GM21381 (cell line): ENCODE measurements around the gene METTL4.

Source experiments
- ATAC-seq: cut with Tn5 transposase; IDR thresholded peaks from one replicate; pipeline ENCODE4 v1.9.1; 2021; ENCODE audit warnings: mild to moderate bottlenecking, moderate library complexity; ENCODE audit not compliant: unreplicated experiment

METTL4 gene

GRCh38 chr18:2568129-2568528, 3.2 kb downstream of the METTL4 start:
- ATAC-seq = no peak

- no peak for ATAC-seq
Observed at GRCh38 chr18:2564373-2564772, 6.9 kb downstream of the METTL4 start.

- ATAC-seq = no peak
Observed at GRCh38 chr18:2559249-2559648, 12.1 kb downstream of the METTL4 start.

- no peak for ATAC-seq
Observed at GRCh38 chr18:2557536-2557935, 13.8 kb downstream of the METTL4 start.

- no peak for ATAC-seq
Observed at GRCh38 chr18:2555895-2556294, 15.4 kb downstream of the METTL4 start.

GRCh38 chr18:2554696-2555095, 16.6 kb downstream of the METTL4 start:
- ATAC-seq = no peak

GRCh38 chr18:2551425-2551824, 19.9 kb downstream of the METTL4 start:
- no peak for ATAC-seq

GRCh38 chr18:2549462-2549861, 21.8 kb downstream of the METTL4 start:
- ATAC-seq = no peak

- no peak for ATAC-seq
Observed at GRCh38 chr18:2547477-2548087, 23.7 kb downstream of the METTL4 start.

- ATAC-seq = no peak
Observed at GRCh38 chr18:2545155-2545554, 26.1 kb downstream of the METTL4 start.

GRCh38 chr18:2541925-2542563, 29.3 kb downstream of the METTL4 start:
- peak; percentile 72 for ATAC-seq

- ATAC-seq = no peak
Observed at GRCh38 chr18:2540575-2540974, 30.7 kb downstream of the METTL4 start.

GRCh38 chr18:2538844-2539243, 32.5 kb downstream of the METTL4 start:
- ATAC-seq = no peak

GRCh38 chr18:2538236-2538635, 33.1 kb downstream of the METTL4 start:
- no peak for ATAC-seq

GRCh38 chr18:2537296-2537695, 34.0 kb downstream of the METTL4 start:
- no peak for ATAC-seq

GRCh38 chr18:2536493-2536892, 34.8 kb downstream of the METTL4 start:
- ATAC-seq = no peak

GRCh38 chr18:2536063-2536462, 35.2 kb downstream of the METTL4 start:
- no peak for ATAC-seq

- no peak for ATAC-seq
Observed at GRCh38 chr18:2535419-2535910, 35.8 kb downstream of the METTL4 start.

GRCh38 chr18:2534906-2535305, 36.4 kb downstream of the METTL4 start:
- ATAC-seq = no peak

- ATAC-seq = no peak
Observed at GRCh38 chr18:2532797-2533196, 38.5 kb downstream of the METTL4 start.

GRCh38 chr18:2531751-2532150, 39.6 kb downstream of the METTL4 start:
- ATAC-seq = no peak

GRCh38 chr18:2529154-2529553, 42.2 kb downstream of the METTL4 start:
- no peak for ATAC-seq

GRCh38 chr18:2526329-2526728, 45.0 kb downstream of the METTL4 start:
- no peak for ATAC-seq
